B cell (primary cell): Measurements from ENCODE around the gene C6orf89. TPM values are rescaled to one million over a fixed set of nuclear protein-coding genes. Genes with fewer than 3 reads are reported as not detected.

Experiments used
- ATAC-seq: fragments of 200-7000 bp; cut with Tn5 transposase; one replicate; pipeline ENCODE4 v1.10.0; 2021; ENCODE audit warnings: low read depth, mild to moderate bottlenecking, moderate number of reproducible peaks, moderate library complexity
- CTCF ChIA-PET: fragments of 350-600 bp; sonication (Branson Sonifier 250); formaldehyde crosslinking; loops from one replicate; lab custom pipeline; 2021; ENCODE audit warnings: antibody characterized with exemption, inconsistent platforms; lab: Charles Lee
- POLR2A ChIA-PET: fragments of 350-600 bp; sonication (Branson Sonifier 250); formaldehyde crosslinking; loops from one replicate; lab custom pipeline; 2021; ENCODE audit warnings: antibody characterized with exemption; lab: Charles Lee
- DNase-seq: peaks from one replicate; pipeline ENCODE4 v3.0.0; 2013
- H2AFZ ChIP-seq: 2 replicates; pipeline ENCODE4 v1.6.1; 2012; ENCODE audit warnings: mild to moderate bottlenecking, low read depth, low read length; ENCODE audit not compliant: insufficient read depth, poor library complexity, severe bottlenecking
- H3K27ac ChIP-seq, 2 donors: 1 replicate in 1 of 2; 2 replicates in 1 of 2; pipeline ENCODE4 v1.5.1; 2012 to 2013; ENCODE audit warnings: low read length in 2 of 2, mild to moderate bottlenecking in 2 of 2, moderate library complexity in 1 of 2
- H3K27me3 ChIP-seq, 4 experiments: fragments of 200-600 bp in 1 of 4; sonication (generic) in 1 of 4; replicated peaks in 1 of 4; 1 replicate in 2 of 4; 2 replicates in 2 of 4; pipeline versions ENCODE4 v1.6.1 to v1.7.0; 2013 to 2016; ENCODE audit warnings: low read length in 3 of 4, mild to moderate bottlenecking in 2 of 4, mixed read lengths in 1 of 4, moderate library complexity in 1 of 4; ENCODE audit not compliant: insufficient read depth in 4 of 4, control insufficient read depth in 3 of 4; ENCODE audit errors: control extremely low read depth in 1 of 4
- H3K36me3 ChIP-seq, 2 experiments: replicated peaks in 1 of 2; 1 replicate in 1 of 2; 2 replicates in 1 of 2; pipeline versions ENCODE4 v1.6.1 to v1.7.1; 2013; ENCODE audit warnings: low read length in 1 of 2; ENCODE audit not compliant: insufficient read depth in 2 of 2, control insufficient read depth in 1 of 2; ENCODE audit errors: control extremely low read depth in 1 of 2, extremely low read depth in 1 of 2
- H3K4me1 ChIP-seq, 2 donors: fragments of 200-600 bp in 1 of 2; sonication (generic) in 1 of 2; 1 replicate in 1 of 2; 2 replicates in 1 of 2; pipeline versions ENCODE4 v1.5.1 to v1.6.1; 2013 to 2017; ENCODE audit warnings: low read length in 2 of 2; ENCODE audit not compliant: control insufficient read depth in 2 of 2, insufficient read depth in 2 of 2
- H3K4me2 ChIP-seq: replicated peaks from 2 replicates; pipeline ENCODE3; 2012; ENCODE audit warnings: mild to moderate bottlenecking, low read depth, low read length; ENCODE audit not compliant: poor library complexity, severe bottlenecking
- H3K4me3 ChIP-seq, 5 experiments: fragments of 200-600 bp in 1 of 5; sonication (generic) in 1 of 5; 1 replicate in 3 of 5; 2 replicates in 2 of 5; pipeline versions ENCODE4 v1.5.1 to v1.7.0; 2011 to 2016; ENCODE audit warnings: low read length in 4 of 5, mild to moderate bottlenecking in 4 of 5, low read depth in 2 of 5, control low read depth in 1 of 5, moderate library complexity in 1 of 5; ENCODE audit not compliant: insufficient read depth in 1 of 5; ENCODE audit errors: control extremely low read depth in 1 of 5, extremely low read depth in 1 of 5
- H3K79me2 ChIP-seq: fragments of 200-600 bp; sonication (generic); one replicate; pipeline ENCODE4 v1.6.0; 2016; ENCODE audit warnings: low read length; ENCODE audit not compliant: control insufficient read depth, insufficient read depth
- H3K9ac ChIP-seq: fragments of 200-600 bp; sonication (generic); 2 replicates; pipeline ENCODE4 v1.6.1; 2017; ENCODE audit warnings: mild to moderate bottlenecking, low read length, moderate library complexity
- H3K9me3 ChIP-seq, 3 donors: one replicate each; pipeline versions ENCODE4 v1.6.1 to v1.7.1; 2013; ENCODE audit warnings: low read length in 2 of 3; ENCODE audit not compliant: control insufficient read depth in 2 of 3, insufficient read depth in 1 of 3; ENCODE audit errors: control extremely low read depth in 1 of 3
- H4K20me1 ChIP-seq: 2 replicates; pipeline ENCODE4 v1.6.0; 2012; ENCODE audit warnings: mild to moderate bottlenecking, low read length; ENCODE audit not compliant: insufficient read depth, control insufficient read depth, poor library complexity, severe bottlenecking
- H3K27ac Mint-ChIP-seq: one replicate; pipeline ENCODE4 v1.8.0; 2021; ENCODE audit warnings: mixed read lengths
- H3K27me3 Mint-ChIP-seq: one replicate; pipeline ENCODE4 v1.8.0; 2021; ENCODE audit warnings: mixed read lengths
- H3K4me1 Mint-ChIP-seq: one replicate; pipeline ENCODE4 v1.8.0; 2021; ENCODE audit warnings: mixed read lengths
- H3K4me3 Mint-ChIP-seq: one replicate; pipeline ENCODE4 v1.8.0; 2021; ENCODE audit warnings: mixed read lengths
- H3K9me3 Mint-ChIP-seq: one replicate; pipeline ENCODE4 v1.8.0; 2022; ENCODE audit warnings: mixed read lengths; ENCODE audit not compliant: insufficient read depth
- CTCF ChIP-seq: fragments of 200-600 bp; IDR thresholded peaks from one replicate; pipeline ENCODE4 v1.8.0; 2022; ENCODE audit warnings: antibody characterized with exemption, mild to moderate bottlenecking
- EZH2 ChIP-seq: IDR thresholded peaks from 2 replicates; pipeline ENCODE4 v1.6.1; 2012; ENCODE audit warnings: borderline replicate concordance, low read depth, mild to moderate bottlenecking, moderate library complexity, low read length; ENCODE audit not compliant: insufficient read depth, poor library complexity, severe bottlenecking
- WGBS: methylation state at CpG from one replicate; pipeline ENCODE4 v1.1.5; 2013; ENCODE audit warnings: missing lambda C conversion rate; ENCODE audit not compliant: insufficient coverage; 5-methylcytosine and 5-hydroxymethylcytosine counted together
- intact Hi-C: fragments of 100-400 bp; cut with micrococcal nuclease; formaldehyde crosslinking; loops from one replicate; pipeline ENCODE4 v1.10.0; 2022
- polyA plus RNA-seq: library from polyadenylated mRNA; depleted of rRNA; stranded (reverse); fragments of >200 nt; gene quantifications from 2 replicates; pipeline ENCODE4 v1.2.3, GENCODE V29; 2012
- total RNA-seq, 2 donors: library from RNA; stranded (reverse); fragments of 120-200 nt in 1 of 2; gene quantifications; 1 replicate in 1 of 2; 2 replicates in 1 of 2; pipeline versions ENCODE4 v1.2.3 to v1.2.4, GENCODE V29; 2013 to 2022

The C6orf89 gene
- total and polyA plus RNA-seq, 2 donors (not counting 1 experiment from before 2014, with no cell fraction given): 13.0 to 35.3 TPM

DNA sequence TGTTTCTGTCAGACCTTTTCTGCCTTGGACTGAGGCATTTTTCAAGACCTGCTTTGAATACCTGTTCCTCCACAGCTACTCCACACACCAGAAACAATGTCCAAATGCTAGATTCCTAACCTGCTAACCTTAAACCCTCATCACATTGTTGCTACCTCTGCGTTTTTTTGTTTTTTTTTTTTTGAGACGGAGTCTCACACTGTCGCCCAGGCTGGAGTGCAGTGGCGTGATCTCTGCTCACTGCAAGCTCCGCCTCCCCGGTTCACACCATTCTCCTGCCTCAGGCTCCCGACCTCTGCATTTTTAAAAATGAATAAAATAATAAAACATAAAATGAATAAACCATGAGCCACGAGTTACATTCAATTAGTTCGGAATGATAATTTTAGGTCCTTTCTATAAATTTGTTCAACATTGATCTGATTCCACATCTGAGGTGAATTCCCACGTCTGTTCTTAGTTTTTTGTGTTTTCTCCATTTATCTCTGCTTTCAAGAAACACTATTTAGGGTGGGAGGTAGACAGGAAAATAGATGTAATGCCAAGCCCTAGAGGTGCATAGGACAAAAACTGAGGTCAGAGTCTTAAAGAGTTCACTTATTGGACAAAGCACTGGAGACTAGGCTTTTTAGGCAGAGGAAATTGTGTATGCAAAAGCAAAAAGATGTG, 1.3 kb downstream of the C6orf89 start:
- Histone ChIP-seq H3K27ac (no peak overlapping the region), H3K4me3 (peak overlapping the region in 1 of 5 experiments; percentile 68), H3K9ac (no peak overlapping the region), H3K27me3 (no peaks in the 10 kb centered on the region), H2AFZ (no peak overlapping the region), H3K4me2 (peak overlapping the region; percentile 77), H3K9me3 (no peaks in the 10 kb centered on the region), H3K79me2 (peaks cover 25% of the 10 kb centered on the region), H3K36me3 (peaks cover 0 to 4% of the 10 kb centered on the region in 2 experiments), H3K4me1 (peaks cover 17 to 22% of the 10 kb centered on the region in 2 donors), H4K20me1 (peaks cover 5% of the 10 kb centered on the region)
- TF ChIP-seq EZH2 (no peak), CTCF (no peak)
- ChIA-PET POLR2A (interaction anchor here (0.7 to 2.6 kb wide), 2 partner anchors 12 to 68 kb away, joined by 3 to 24 read pairs; partner anchors contain the start of gene PPIL1), CTCF (interaction anchor here (0.6 to 4.2 kb wide), 2 partner anchors 13 to 282 kb away, joined by 3 to 72 read pairs; partner anchors contain the start of gene PPIL1)
- intact Hi-C loops: loop anchor here (5.0 kb wide), 3 partner anchors 100 to 465 kb away; partner anchors contain the start of genes MTCH1 and RNF8
- Mint-ChIP-seq H3K9me3 (no peaks in the 10 kb centered on the region), H3K4me3 (peak overlapping the region; percentile 90), H3K27ac (peak overlapping the region; percentile 5), H3K27me3 (no peaks in the 10 kb centered on the region), H3K4me1 (peaks cover 35% of the 10 kb centered on the region)
- peak; percentile 17 for DNase-seq
- no peak for ATAC-seq
- 80% methylated on average over 1 of the region's 10 CpGs for WGBS

GRCh38 chr6:36888115-36888643, 2.4 kb downstream of the C6orf89 start:
- H3K27ac Mint-ChIP-seq: no peak overlapping the region
- peaks cover 10% of the 10 kb centered on the region for H4K20me1 ChIP-seq
- intact Hi-C loops: loop anchor here (5.0 kb wide), 3 partner anchors 99 to 464 kb away; partner anchors contain the start of genes MTCH1 and RNF8
- ChIA-PET POLR2A (no interaction called here), CTCF (interaction anchor here (0.8 to 2.3 kb wide), 5 partner anchors 8 to 322 kb away, joined by 3 to 11 read pairs (median 4); partner anchors contain the start of genes MTCH1 and PPIL1)
- 100% methylated on average over 4 of the region's 7 CpGs for WGBS
- ATAC-seq: no peak
- no peak for DNase-seq
- no peak overlapping the region for H3K27ac ChIP-seq
- H3K27me3 Mint-ChIP-seq: no peaks in the 10 kb centered on the region
- H2AFZ ChIP-seq: no peak overlapping the region
- no peak overlapping the region for H3K9ac ChIP-seq
- H3K9me3 ChIP-seq: no peaks in the 10 kb centered on the region
- peaks cover 35% of the 10 kb centered on the region for H3K4me1 Mint-ChIP-seq
- no peaks in the 10 kb centered on the region for H3K27me3 ChIP-seq
- H3K9me3 Mint-ChIP-seq: no peaks in the 10 kb centered on the region
- H3K4me3 Mint-ChIP-seq: no peak overlapping the region
- no peak for TF ChIP-seq EZH2
- no peak for TF ChIP-seq CTCF
- peaks cover 35% of the 10 kb centered on the region for H3K79me2 ChIP-seq
- H3K4me1 ChIP-seq: peaks cover 17 to 22% of the 10 kb centered on the region in 2 donors
- H3K4me2 ChIP-seq: no peak overlapping the region
- peaks cover 2 to 6% of the 10 kb centered on the region in 2 experiments for H3K36me3 ChIP-seq
- no peak overlapping the region for H3K4me3 ChIP-seq
